Spinal cord (tissue), 10 donors: ENCODE data around the gene NR6A1. TPM values are rescaled to one million over a fixed set of nuclear protein-coding genes. Genes with fewer than 3 reads are reported as not detected.
A peak's percentile ranks its signal among the peaks of the same experiment; 100 is the strongest.

Experiments used
- DNase-seq, 6 donors: peaks; one replicate each; pipeline versions ENCODE4 v3.0.0 to v3.0.0-alpha.2; 2013 to 2015; ENCODE audit warnings: low spot score in 6 of 6, low read depth in 4 of 6
- H3K27ac ChIP-seq: one replicate; pipeline ENCODE4 v1.5.1; 2013; ENCODE audit warnings: low read depth, low read length, control low read depth
- H3K27me3 ChIP-seq: one replicate; pipeline ENCODE4 v1.6.1; 2013; ENCODE audit warnings: low read length; ENCODE audit not compliant: control insufficient read depth, insufficient read depth
- H3K36me3 ChIP-seq: one replicate; pipeline ENCODE4 v1.6.1; 2013; ENCODE audit warnings: low read length; ENCODE audit not compliant: control insufficient read depth, insufficient read depth
- H3K4me1 ChIP-seq: one replicate; pipeline ENCODE4 v1.6.1; 2013; ENCODE audit warnings: low read length; ENCODE audit not compliant: control insufficient read depth, insufficient read depth
- H3K4me3 ChIP-seq: one replicate; pipeline ENCODE4 v1.5.1; 2013; ENCODE audit warnings: low read depth, low read length, control low read depth
- H3K9me3 ChIP-seq: one replicate; pipeline ENCODE4 v1.6.1; 2013; ENCODE audit warnings: low read length; ENCODE audit not compliant: control insufficient read depth, insufficient read depth
- WGBS: methylation state at CpG from one replicate; pipeline ENCODE4 v1.1.5; 2013; ENCODE audit warnings: missing lambda C conversion rate; ENCODE audit not compliant: insufficient coverage; 5-methylcytosine and 5-hydroxymethylcytosine counted together
- polyA plus RNA-seq, 2 donors: library from polyadenylated mRNA; unstranded; fragments of 120-200 nt; gene quantifications; one replicate each; pipeline ENCODE4 v1.2.1, GENCODE V29; 2013; ENCODE audit not compliant: insufficient read length in 2 of 2
- total RNA-seq, 2 donors: library from RNA; depleted of rRNA in 1 of 2; stranded (reverse); fragments of 120-200 nt in 1 of 2; fragments of >200 nt in 1 of 2; gene quantifications; one replicate each; pipeline versions ENCODE4 v1.2.3 to v1.2.4, GENCODE V29; 2013 to 2014
- donor health status: healthy.

Gene NR6A1
- total and polyA plus RNA-seq, 4 donors, result 2.8 to 5.8 (median 4.0) TPM

DNA sequence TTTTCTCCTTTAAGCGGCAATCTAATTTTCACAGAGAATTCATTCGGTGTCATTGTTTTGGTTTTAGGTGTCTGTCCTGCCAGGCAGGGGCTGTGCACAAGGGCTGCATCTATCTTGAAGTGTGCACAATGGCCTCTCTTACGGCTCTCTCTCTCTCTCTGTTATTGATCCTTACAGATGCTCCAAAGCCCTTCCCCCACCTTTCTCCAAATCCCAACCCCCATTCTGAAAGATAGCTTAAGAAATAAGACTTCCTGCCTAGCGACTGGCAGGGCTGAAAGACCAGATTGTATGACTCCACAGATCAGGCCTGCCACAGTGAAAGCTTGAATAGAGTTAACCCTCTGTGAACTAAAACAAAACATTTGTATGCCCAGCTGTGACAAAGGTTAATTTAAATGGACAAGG lies 177.5 kb downstream of the NR6A1 start:
- Histone ChIP-seq H3K27me3 (no peaks in the 10 kb centered on the region), H3K36me3 (no peaks in the 10 kb centered on the region), H3K4me1 (peaks cover 8% of the 10 kb centered on the region), H3K4me3 (no peak overlapping the region), H3K9me3 (no peaks in the 10 kb centered on the region), H3K27ac (peak overlapping the region; percentile 57)
- DNase-seq, result peak in 4 of 6 donors; percentile 50 to 90 (median 64)
- 18% methylated on average over 4 of the region's 4 CpGs for WGBS

GRCh38 chr9:124593200-124593599 lies 177.9 kb downstream of the NR6A1 start:
- WGBS, result no CpG with 5 or more reads among the region's 3 CpGs
- Histone ChIP-seq H3K4me1 (peaks cover 8% of the 10 kb centered on the region), H3K27ac (peak overlapping the region; percentile 57), H3K27me3 (no peaks in the 10 kb centered on the region), H3K4me3 (no peak overlapping the region), H3K36me3 (no peaks in the 10 kb centered on the region), H3K9me3 (no peaks in the 10 kb centered on the region)
- DNase-seq, result peak in 2 of 6 donors; percentile 51 to 76

- WGBS, result 35% methylated on average over 4 of the region's 6 CpGs
These were observed 180.0 kb downstream of the NR6A1 start for GRCh38 chr9:124590889-124591641.

DNA sequence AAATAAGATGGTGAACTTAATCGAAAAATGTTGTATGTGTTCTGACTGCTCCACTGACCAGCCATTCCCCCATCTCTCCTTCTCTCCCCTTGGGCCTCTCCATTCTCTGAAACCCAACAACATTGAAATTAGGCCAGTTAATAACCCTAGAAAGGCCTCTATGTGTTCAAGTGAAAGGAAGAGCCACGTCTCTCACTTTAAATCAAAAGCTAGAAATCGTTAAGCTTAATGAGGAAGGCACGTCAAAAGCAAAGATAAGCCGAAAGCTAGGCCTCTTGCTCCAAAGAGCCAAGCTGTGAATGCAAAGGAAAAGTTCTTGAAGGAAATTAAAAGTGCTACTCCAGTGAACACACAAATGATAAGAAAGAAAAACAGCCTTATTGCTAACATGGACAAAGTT lies 186.5 kb downstream of the NR6A1 start:
- Histone ChIP-seq H3K4me1 (no peaks in the 10 kb centered on the region), H3K36me3 (no peaks in the 10 kb centered on the region), H3K27me3 (no peaks in the 10 kb centered on the region), H3K9me3 (no peaks in the 10 kb centered on the region), H3K4me3 (no peak overlapping the region), H3K27ac (no peak overlapping the region)
- no peak for DNase-seq
- WGBS, result 100% methylated on average over 1 of the region's 5 CpGs

More at GRCh38 chr9:124590889-124591641, 180.0 kb downstream of the NR6A1 start:
- H3K27ac ChIP-seq, result no peak overlapping the region
- peaks cover 8% of the 10 kb centered on the region for H3K4me1 ChIP-seq
- DNase-seq, result peak in 1 of 6 donors; percentile 56
- H3K27me3 ChIP-seq, result no peaks in the 10 kb centered on the region
- no peaks in the 10 kb centered on the region for H3K9me3 ChIP-seq
- H3K4me3 ChIP-seq, result no peak overlapping the region
- no peaks in the 10 kb centered on the region for H3K36me3 ChIP-seq

DNA sequence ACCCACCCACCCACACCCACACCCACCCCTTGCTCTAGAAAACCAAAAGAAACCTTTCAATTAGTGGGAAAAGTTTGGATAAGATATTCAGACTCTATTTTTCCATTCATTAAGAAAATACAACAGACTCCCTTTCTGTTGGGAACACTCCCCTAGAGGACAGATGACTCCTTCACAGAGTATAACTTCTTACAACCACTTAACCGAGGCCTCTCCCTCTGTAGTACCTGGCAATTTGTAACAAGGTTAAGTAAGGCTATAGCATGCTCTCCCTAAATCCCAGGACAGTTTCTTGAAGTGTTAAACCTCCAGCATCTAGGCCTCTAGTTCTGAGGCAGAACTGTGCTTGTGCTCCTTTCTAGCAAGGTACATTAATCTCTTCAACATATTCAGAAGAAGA lies 188.0 kb downstream of the NR6A1 start:
- H3K4me1 ChIP-seq, result no peaks in the 10 kb centered on the region
- DNase-seq, result no peak
- no peaks in the 10 kb centered on the region for H3K27me3 ChIP-seq
- H3K9me3 ChIP-seq, result no peaks in the 10 kb centered on the region
- H3K4me3 ChIP-seq, result no peak overlapping the region
- WGBS, result no CpG with 5 or more reads among the region's 1 CpG
- no peaks in the 10 kb centered on the region for H3K36me3 ChIP-seq
- no peak overlapping the region for H3K27ac ChIP-seq

- Histone ChIP-seq H3K4me3 (no peak overlapping the region), H3K36me3 (no peaks in the 10 kb centered on the region), H3K27ac (no peak overlapping the region), H3K9me3 (no peaks in the 10 kb centered on the region), H3K27me3 (no peaks in the 10 kb centered on the region), H3K4me1 (no peaks in the 10 kb centered on the region)
- no CpG with 5 or more reads among the region's 1 CpG for WGBS
- no peak for DNase-seq
These were observed 190.9 kb downstream of the NR6A1 start for GRCh38 chr9:124580186-124580585.

- H3K36me3 ChIP-seq, result no peaks in the 10 kb centered on the region
- no peak overlapping the region for H3K4me3 ChIP-seq
- no peak overlapping the region for H3K27ac ChIP-seq
- no peaks in the 10 kb centered on the region for H3K27me3 ChIP-seq
- no peaks in the 10 kb centered on the region for H3K9me3 ChIP-seq
- H3K4me1 ChIP-seq, result no peaks in the 10 kb centered on the region
- no peak for DNase-seq
- WGBS, result no CpG with 5 or more reads among the region's 6 CpGs
These were observed 194.4 kb downstream of the NR6A1 start for GRCh38 chr9:124576751-124577150.

DNA sequence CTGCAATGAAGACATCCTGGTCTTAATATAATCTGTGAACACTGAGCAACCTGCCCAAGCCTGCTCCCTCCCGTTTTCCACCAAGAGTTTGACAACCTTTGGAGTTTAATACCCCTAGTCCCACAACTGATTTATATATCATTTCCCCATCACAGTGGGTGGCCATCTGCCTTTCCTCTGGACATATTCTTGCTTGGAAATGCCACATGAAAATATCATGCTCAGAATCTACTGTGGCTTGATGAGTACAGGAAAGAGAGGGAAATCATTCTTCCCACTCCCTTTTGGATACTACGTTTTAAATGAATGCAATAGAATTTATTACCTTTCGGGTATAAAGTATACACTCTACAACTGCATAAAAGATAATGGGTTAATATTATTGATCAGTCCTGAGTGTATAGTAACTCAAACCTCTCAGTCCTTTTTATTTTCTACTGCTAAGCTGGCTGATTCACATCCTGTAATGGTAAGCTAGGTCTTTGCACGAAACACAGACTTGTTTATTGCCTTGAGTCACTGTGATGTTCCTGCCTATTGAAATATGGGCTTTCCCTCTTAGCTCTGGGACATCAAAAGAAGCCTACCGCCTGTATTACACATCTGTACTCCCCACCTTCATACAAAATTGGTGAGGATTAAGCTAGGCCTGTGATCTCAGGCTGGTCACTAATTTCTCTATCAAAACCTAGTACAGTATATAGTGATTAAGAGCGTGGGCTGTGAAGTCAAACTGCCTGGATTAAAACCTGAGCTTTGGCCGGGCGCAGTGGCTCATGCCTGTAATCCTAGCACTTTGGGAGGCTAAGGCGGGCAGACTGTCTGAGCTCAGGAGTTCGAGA lies 196.4 kb downstream of the NR6A1 start:
- DNase-seq, result peak in 1 of 6 donors; percentile 42
- Histone ChIP-seq H3K9me3 (no peaks in the 10 kb centered on the region), H3K4me3 (no peak overlapping the region), H3K4me1 (no peaks in the 10 kb centered on the region), H3K27ac (no peak overlapping the region), H3K36me3 (no peaks in the 10 kb centered on the region), H3K27me3 (no peaks in the 10 kb centered on the region)
- 82% methylated on average over 6 of the region's 10 CpGs for WGBS

DNA sequence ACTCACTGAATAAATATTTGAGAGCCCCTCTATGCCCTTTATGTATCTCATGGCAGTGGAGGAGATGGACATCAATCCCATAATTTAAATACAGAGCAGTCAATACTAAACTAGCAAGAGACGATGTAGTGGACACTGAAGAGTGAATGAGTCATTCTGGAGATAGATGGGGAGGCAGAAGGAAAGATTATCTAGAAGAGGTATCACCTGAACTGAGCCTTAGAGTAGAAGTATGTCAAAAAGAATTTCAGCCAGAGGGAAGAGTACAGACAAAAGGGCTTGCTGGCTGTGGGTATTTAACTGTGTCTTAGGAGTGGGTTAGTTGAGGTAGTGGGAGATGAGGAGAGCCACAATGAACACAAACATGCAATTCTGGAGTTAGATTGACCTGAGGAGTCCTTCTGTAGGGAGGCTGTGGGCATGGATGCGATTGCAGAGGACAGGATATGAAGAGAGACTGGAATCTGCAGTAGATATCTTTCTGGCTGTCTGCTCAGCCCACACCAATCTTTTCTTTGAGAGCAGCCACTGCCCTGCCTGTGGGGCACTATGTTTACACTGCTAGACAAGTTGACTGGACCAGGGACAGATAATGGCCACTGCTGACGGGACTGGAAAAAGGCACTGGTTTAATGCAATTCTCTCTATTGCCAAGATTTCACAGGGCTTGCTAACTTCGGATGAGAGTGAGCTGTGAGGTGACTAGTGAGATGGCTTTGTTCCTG lies 200.0 kb downstream of the NR6A1 start:
- no peak overlapping the region for H3K4me3 ChIP-seq
- H3K9me3 ChIP-seq, result no peaks in the 10 kb centered on the region
- DNase-seq, result no peak
- no peak overlapping the region for H3K27ac ChIP-seq
- H3K27me3 ChIP-seq, result no peaks in the 10 kb centered on the region
- no peaks in the 10 kb centered on the region for H3K4me1 ChIP-seq
- WGBS, result 70% methylated on average over 4 of the region's 4 CpGs
- no peaks in the 10 kb centered on the region for H3K36me3 ChIP-seq
